ENCODE data around the gene ZNF473. TPM values are rescaled to one million over a fixed set of nuclear protein-coding genes. Genes with fewer than 3 reads are reported as not detected.

Gene ZNF473
- total and polyA plus RNA-seq, 2 donors (not counting 1 experiment from before 2014, with no cell fraction given), result 5.5 to 9.8 TPM

- intact Hi-C loops (cut with micrococcal nuclease), result no loop called here
- peaks cover 2% of the 10 kb centered on the region for H3K4me1 Mint-ChIP-seq
- POLR2A ChIA-PET, result interaction anchor here (0.8 kb wide), 1 partner anchor 15 kb away, joined by 4 read pairs; no protein-coding TSS in a partner anchor
- DNase-seq, result no peak
- H3K4me3 Mint-ChIP-seq, result no peak overlapping the region
- no peak for TF ChIP-seq EZH2 (IDR thresholded peaks at IDR 0.05; ENCODE audit: borderline replicate concordance, insufficient read depth, low read depth, low read length, poor library complexity, severe bottlenecking)
- no peak for TF ChIP-seq CTCF (IDR thresholded peaks at IDR 0.05)
- no peak overlapping the region for H2AFZ ChIP-seq (ENCODE audit: insufficient read depth, low read depth, low read length, poor library complexity, severe bottlenecking)
- no peaks in the 10 kb centered on the region for H3K27me3 ChIP-seq (replicated peaks in 1 of 4; ENCODE audit: control extremely low read depth in 1 of 4, control insufficient read depth in 3 of 4, insufficient read depth in 4 of 4, low read length in 3 of 4)
- CTCF ChIA-PET, result no interaction called here
- no peak overlapping the region for H3K4me2 ChIP-seq (replicated peaks; ENCODE audit: low read depth, low read length, poor library complexity, severe bottlenecking)
- peaks cover 7 to 31% (median 31%) of the 10 kb centered on the region in 3 donors for H3K9me3 ChIP-seq (ENCODE audit: control extremely low read depth in 1 of 3, control insufficient read depth in 2 of 3, insufficient read depth in 1 of 3, low read length in 2 of 3)
- no peaks in the 10 kb centered on the region for H4K20me1 ChIP-seq (ENCODE audit: control insufficient read depth, insufficient read depth, low read length, poor library complexity, severe bottlenecking)
- H3K9ac ChIP-seq (ENCODE audit: low read length), result no peak overlapping the region
- no peak overlapping the region for H3K4me3 ChIP-seq (ENCODE audit: control extremely low read depth in 1 of 5, extremely low read depth in 1 of 5, insufficient read depth in 1 of 5, low read depth in 2 of 5, low read length in 4 of 5)
- H3K27ac Mint-ChIP-seq, result no peak overlapping the region
- H3K27ac ChIP-seq (ENCODE audit: low read length in 2 of 2), result no peak overlapping the region
- ATAC-seq (ENCODE audit: low read depth), result no peak
- H3K36me3 ChIP-seq (replicated peaks in 1 of 2; ENCODE audit: control extremely low read depth in 1 of 2, control insufficient read depth in 1 of 2, extremely low read depth in 1 of 2, insufficient read depth in 2 of 2, low read length in 1 of 2), result peaks cover 3 to 79% of the 10 kb centered on the region in 2 experiments
- WGBS (ENCODE audit: insufficient coverage), result 83% methylated on average over 3 of the region's 6 CpGs
- H3K79me2 ChIP-seq (ENCODE audit: control insufficient read depth, insufficient read depth, low read length), result no peaks in the 10 kb centered on the region
- no peaks in the 10 kb centered on the region for H3K4me1 ChIP-seq (ENCODE audit: control insufficient read depth in 2 of 2, insufficient read depth in 2 of 2, low read length in 2 of 2)
- peaks cover 22% of the 10 kb centered on the region for H3K9me3 Mint-ChIP-seq (ENCODE audit: insufficient read depth)
- H3K27me3 Mint-ChIP-seq, result no peaks in the 10 kb centered on the region
These were observed 16.7 kb downstream of the ZNF473 start for GRCh38 chr19:50042363-50043024.

GRCh38 chr19:50043967-50044366, 18.2 kb downstream of the ZNF473 start:
- Histone ChIP-seq H3K4me2 (replicated peaks; ENCODE audit: low read depth, low read length, poor library complexity, severe bottlenecking) (no peak overlapping the region), H3K9ac (ENCODE audit: low read length) (no peak overlapping the region), H3K36me3 (replicated peaks in 1 of 2; ENCODE audit: control extremely low read depth in 1 of 2, control insufficient read depth in 1 of 2, extremely low read depth in 1 of 2, insufficient read depth in 2 of 2, low read length in 1 of 2) (peaks cover 3 to 72% of the 10 kb centered on the region in 2 experiments), H3K4me1 (ENCODE audit: control insufficient read depth in 2 of 2, insufficient read depth in 2 of 2, low read length in 2 of 2) (no peaks in the 10 kb centered on the region), H3K9me3 (ENCODE audit: control extremely low read depth in 1 of 3, control insufficient read depth in 2 of 3, insufficient read depth in 1 of 3, low read length in 2 of 3) (peaks cover 7 to 35% (median 31%) of the 10 kb centered on the region in 3 donors), H3K27me3 (replicated peaks in 1 of 4; ENCODE audit: control extremely low read depth in 1 of 4, control insufficient read depth in 3 of 4, insufficient read depth in 4 of 4, low read length in 3 of 4) (no peaks in the 10 kb centered on the region), H4K20me1 (ENCODE audit: control insufficient read depth, insufficient read depth, low read length, poor library complexity, severe bottlenecking) (no peaks in the 10 kb centered on the region), H3K79me2 (ENCODE audit: control insufficient read depth, insufficient read depth, low read length) (no peaks in the 10 kb centered on the region), H3K27ac (ENCODE audit: low read length in 2 of 2) (no peak overlapping the region), H3K4me3 (ENCODE audit: control extremely low read depth in 1 of 5, extremely low read depth in 1 of 5, insufficient read depth in 1 of 5, low read depth in 2 of 5, low read length in 4 of 5) (no peak overlapping the region), H2AFZ (ENCODE audit: insufficient read depth, low read depth, low read length, poor library complexity, severe bottlenecking) (no peak overlapping the region)
- no peak for TF ChIP-seq EZH2 (IDR thresholded peaks at IDR 0.05; ENCODE audit: borderline replicate concordance, insufficient read depth, low read depth, low read length, poor library complexity, severe bottlenecking)
- TF ChIP-seq CTCF (IDR thresholded peaks at IDR 0.05), result no peak
- intact Hi-C loops (cut with micrococcal nuclease), result no loop called here
- no peak overlapping the region for H3K4me3 Mint-ChIP-seq
- peaks cover 2% of the 10 kb centered on the region for H3K4me1 Mint-ChIP-seq
- peaks cover 22% of the 10 kb centered on the region for H3K9me3 Mint-ChIP-seq (ENCODE audit: insufficient read depth)
- ATAC-seq (ENCODE audit: low read depth) (no peak), DNase-seq (no peak)
- CTCF ChIA-PET, result no interaction called here
- H3K27ac Mint-ChIP-seq, result no peak overlapping the region
- H3K27me3 Mint-ChIP-seq, result no peaks in the 10 kb centered on the region
- 97% methylated on average over 2 of the region's 2 CpGs for whole genome bisulfite sequencing (ENCODE audit: insufficient coverage)
- POLR2A ChIA-PET, result no interaction called here

Measured in B cell (primary cell).